Stimulated activated CD8-positive, alpha-beta memory T cell treated with anti-CD3 and anti-CD28 coated beads, Interleukin-7, amount 100 ng/mL, for 48 hours (primary cell): ENCODE measurements around the gene PDRG1.

Experiments used
- DNase-seq, 2 donors: peaks; one replicate each; pipeline ENCODE4 v3.0.0-alpha.2; 2020; ENCODE audit warnings: low read depth in 1 of 2; ENCODE audit errors: extremely low read depth in 1 of 2

PDRG1 gene

GRCh38 chr20:31967830-31968249 is 16.0 kb upstream of the PDRG1 start, which contains the start of gene XKR7:
TSS of gene XKR7 (plus strand) at chr20:31968151. CDS start at chr20:31968176, 25 bp downstream.
- no peak for DNase-seq

GRCh38 chr20:31966991-31967655 is 15.3 kb upstream of the PDRG1 start:
- DNase-seq, result no peak

GRCh38 chr20:31963889-31964288 is 12.0 kb upstream of the PDRG1 start:
- no peak for DNase-seq

GRCh38 chr20:31962761-31963160 is 10.9 kb upstream of the PDRG1 start:
- no peak for DNase-seq

- DNase-seq, result no peak
Measured at GRCh38 chr20:31956556-31957526, 5.0 kb upstream of the PDRG1 start.

- no peak for DNase-seq
Measured at GRCh38 chr20:31954500-31954899, 2.7 kb upstream of the PDRG1 start.

GRCh38 chr20:31953556-31954148 is 1.8 kb upstream of the PDRG1 start:
- DNase-seq, result no peak

- DNase-seq, result no peak
Measured at GRCh38 chr20:31951203-31951529, 680 bp downstream of the PDRG1 start.

GRCh38 chr20:31949877-31950646 is 1.8 kb downstream of the PDRG1 start:
- no peak for DNase-seq

GRCh38 chr20:31948008-31948407 is 3.8 kb downstream of the PDRG1 start:
- DNase-seq, result no peak

GRCh38 chr20:31945785-31946184 is 6.1 kb downstream of the PDRG1 start:
- DNase-seq, result no peak

- no peak for DNase-seq
Measured at GRCh38 chr20:31945319-31945718, 6.5 kb downstream of the PDRG1 start.

- no peak for DNase-seq
Measured at GRCh38 chr20:31943052-31943471, 8.8 kb downstream of the PDRG1 start.

- DNase-seq, result no peak
Measured at GRCh38 chr20:31939661-31940060, 12.2 kb downstream of the PDRG1 start.

- no peak for DNase-seq
Measured at GRCh38 chr20:31937820-31938219, 14.0 kb downstream of the PDRG1 start.

GRCh38 chr20:31936420-31936819 is 15.4 kb downstream of the PDRG1 start:
- no peak for DNase-seq

- no peak for DNase-seq
Measured at GRCh38 chr20:31934968-31935764, 16.7 kb downstream of the PDRG1 start.

GRCh38 chr20:31934491-31934890 is 17.4 kb downstream of the PDRG1 start:
- DNase-seq, result no peak

- DNase-seq, result no peak
Measured at GRCh38 chr20:31933698-31934097, 18.1 kb downstream of the PDRG1 start.

- DNase-seq, result no peak
Measured at GRCh38 chr20:31930779-31931178, 21.1 kb downstream of the PDRG1 start.
